GM21515 (cell line): ENCODE measurements around the gene IL10.
"Not testable (repeated sequence)": the region's sequence is repeated elsewhere in the genome, so short reads cannot be mapped to it uniquely, and the experiment has no call there.

ENCODE experiments used
- ATAC-seq: cut with Tn5 transposase; IDR thresholded peaks from one replicate; pipeline ENCODE4 v1.9.1; 2021; ENCODE audit not compliant: unreplicated experiment

Gene IL10

DNA sequence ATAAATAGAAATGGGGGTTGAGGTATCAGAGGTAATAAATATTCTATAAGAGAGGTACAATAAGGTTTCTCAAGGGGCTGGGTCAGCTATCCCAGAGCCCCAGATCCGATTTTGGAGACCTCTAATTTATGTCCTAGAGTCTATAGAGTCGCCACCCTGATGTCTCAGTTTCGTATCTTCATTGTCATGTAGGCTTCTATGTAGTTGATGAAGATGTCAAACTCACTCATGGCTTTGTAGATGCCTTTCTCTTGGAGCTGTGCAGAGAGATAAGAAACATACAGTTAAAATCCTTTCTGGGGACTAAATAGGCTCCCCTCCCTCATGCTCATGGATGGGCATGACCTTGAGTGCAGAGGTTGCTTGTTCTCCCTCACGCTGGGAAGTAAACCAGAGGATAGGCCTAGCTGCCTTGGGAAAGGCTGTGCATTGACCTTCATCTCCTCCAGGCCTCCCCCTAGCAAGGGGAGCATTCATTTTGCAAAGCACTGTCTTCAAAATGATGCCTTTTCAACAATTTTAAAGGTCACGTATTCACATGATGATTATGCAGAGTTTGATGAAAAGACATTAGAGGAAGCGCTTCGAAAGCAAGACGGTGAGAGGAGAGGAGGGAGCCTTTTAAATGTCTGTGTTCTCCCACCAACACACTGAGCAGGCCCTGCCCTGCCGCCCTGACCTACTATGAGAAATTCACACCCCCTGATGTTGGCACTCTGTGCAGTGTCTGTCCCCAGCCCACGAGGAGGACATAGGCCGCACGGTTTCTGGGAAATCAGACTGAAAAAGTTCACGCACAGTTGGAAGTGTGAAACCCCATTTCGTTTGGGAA is 3.6 kb downstream of the IL10 start:
- ATAC-seq, result peak; percentile 0

DNA sequence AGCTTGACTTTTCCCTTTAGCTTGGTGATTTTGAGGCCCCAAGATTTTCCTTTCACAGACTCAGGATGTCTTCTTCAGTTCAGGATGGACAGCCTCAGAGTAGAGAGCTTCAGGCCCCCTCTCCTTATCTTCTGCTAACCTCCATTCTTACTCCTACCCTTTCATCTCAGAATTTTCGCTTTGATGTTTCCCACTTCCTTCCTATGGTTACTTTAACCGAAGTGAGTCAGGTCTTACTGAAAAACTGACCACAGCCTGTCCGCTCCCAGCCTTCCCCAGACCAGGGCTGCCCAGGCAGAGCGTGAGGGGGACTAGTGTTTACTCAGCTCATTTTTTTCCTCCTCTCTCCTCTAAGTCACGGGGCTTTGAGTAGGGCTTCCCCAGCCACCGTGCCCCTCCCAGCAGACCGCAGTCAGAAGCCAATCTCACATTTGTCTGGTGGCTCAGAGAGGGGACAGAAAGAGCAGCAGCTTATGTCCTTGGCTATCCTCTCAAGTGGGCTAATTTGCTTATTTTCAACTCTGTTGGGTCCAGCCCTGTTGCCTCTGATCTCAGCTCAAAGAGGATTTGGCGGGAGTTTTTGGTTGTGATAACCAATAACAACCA is 5.9 kb downstream of the IL10 start:
- no peak for ATAC-seq

- not testable (repeated sequence) for ATAC-seq
Observed at GRCh38 chr1:206765771-206766170, 6.5 kb downstream of the IL10 start.

GRCh38 chr1:206762741-206763364 is 9.4 kb downstream of the IL10 start:
- ATAC-seq, result not testable (repeated sequence)

DNA sequence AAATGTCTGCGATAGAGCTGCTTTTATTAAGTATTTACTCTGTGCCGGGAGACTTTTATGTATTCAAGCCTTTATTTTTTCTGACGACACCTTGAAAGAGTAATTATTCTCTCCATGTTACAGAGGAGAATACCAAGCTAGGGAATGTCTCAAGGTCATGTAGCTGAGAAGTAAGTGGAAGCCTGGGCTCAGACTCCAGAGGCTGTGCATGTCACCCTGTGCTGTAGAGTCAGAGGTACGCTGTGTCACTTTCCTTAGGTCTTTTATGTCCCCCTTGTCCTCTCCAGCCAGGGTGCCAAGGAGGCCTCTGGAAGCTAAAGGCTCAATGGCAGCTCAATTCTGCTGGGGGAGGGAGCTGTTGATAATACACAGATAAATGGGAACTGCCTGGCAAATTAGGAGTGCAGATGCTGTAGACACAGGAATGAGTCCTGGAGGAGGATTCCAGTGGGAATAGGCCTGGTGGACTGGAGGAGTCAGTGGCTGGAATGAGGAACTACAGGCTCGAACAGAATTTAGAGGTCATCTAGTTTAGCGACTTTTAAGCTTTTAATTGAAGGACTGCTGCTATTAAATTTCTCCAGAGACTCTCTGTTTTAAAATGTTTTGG is 11.0 kb downstream of the IL10 start:
- ATAC-seq, result no peak

- ATAC-seq, result no peak
Observed at GRCh38 chr1:206760590-206760989, 11.7 kb downstream of the IL10 start.

- ATAC-seq, result no peak
Observed at GRCh38 chr1:206757524-206758266, 14.6 kb downstream of the IL10 start.

GRCh38 chr1:206754011-206754410 is 18.3 kb downstream of the IL10 start:
- ATAC-seq, result no peak

DNA sequence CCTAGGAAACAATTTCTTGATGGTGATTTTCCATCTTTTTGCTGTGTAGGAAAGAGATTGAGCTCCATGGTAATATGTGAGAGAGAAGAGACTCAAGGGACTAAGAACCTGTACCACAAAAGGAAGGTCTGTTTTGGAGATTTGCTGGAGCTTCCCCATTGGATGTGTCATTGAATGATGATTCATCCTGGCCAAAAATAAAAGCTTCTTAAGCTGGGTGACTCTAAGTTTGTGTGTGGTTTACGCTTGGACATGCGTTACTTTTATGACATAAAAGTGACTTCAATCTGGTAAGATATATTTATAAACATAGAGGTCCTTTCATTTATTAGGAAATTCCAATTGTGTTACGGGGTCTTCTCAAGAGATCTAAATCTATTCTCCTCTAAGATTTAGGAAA is 19.2 kb downstream of the IL10 start:
- no peak for ATAC-seq

DNA sequence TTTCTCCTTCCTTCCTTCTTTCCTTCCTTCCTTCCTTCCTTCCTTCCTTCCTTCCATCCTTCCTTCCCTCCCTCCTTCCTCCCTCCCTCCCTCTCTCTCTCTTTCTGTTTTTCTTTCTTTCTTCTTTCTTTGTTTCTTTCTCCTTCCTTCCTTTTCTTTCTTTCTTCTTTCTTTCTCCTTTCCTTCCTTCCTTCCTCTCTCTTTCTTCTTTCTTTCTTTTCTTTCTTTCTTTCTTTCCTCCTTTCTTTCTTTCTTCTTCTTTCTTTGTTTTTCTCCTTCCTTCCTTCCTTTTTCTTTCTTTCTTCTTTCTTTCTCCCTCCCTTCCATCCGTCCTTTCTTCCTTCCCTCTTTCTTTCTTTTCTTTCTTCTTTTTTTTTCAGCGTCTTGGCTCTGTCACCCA is 19.8 kb downstream of the IL10 start:
- ATAC-seq, result no peak

DNA sequence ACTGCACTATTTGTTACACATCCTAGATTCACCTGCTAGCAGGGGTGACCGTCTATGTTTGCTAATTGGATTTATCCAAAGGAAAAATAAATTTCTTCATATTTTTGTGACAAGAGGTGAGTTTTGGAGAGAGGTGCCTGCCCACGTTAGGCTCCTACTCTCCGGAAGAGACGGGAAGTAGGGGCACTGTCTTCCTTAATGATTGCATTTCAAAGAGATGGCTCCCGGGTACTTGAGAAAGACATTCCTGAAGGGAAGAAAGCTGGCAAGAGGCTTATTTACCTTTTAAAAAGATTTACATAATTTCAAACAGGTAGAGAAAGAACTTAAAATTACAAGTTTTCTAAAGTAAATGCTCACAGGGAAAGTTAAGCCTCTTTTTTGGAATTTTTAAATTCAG is 20.4 kb downstream of the IL10 start:
- ATAC-seq, result no peak

DNA sequence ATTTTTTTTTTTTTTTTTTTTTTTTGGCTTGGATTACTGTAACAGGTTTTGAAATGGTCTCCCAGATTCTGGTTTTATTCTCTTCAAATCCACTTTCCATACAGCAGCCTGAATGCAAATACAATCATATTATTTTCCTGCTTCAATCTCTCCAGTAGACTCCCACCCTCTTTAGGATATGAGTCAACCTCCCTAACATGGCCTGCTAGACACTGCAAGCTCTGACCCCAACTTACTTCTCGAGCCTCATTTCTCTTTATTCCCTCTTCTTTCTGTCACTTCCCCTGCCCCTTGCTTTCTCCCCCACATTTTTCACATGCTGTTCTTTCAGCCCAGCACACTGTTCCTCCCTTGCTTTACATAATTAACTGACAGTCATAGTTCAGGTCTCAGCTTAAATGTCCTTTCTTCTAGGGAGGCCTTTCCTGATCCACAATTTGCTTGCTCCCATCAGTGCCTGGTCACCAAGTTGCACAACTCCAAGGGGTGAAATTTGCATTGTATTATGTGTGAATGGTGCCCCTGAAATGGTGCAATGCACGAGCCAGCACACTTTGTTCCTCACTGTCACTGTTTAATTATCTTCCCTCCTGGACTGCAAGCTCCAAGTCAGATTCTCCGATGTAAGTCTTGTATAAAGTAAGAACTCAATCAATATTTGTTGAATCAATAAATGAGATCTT is 23.8 kb downstream of the IL10 start:
- no peak for ATAC-seq

GRCh38 chr1:206745301-206745700 is 27.0 kb downstream of the IL10 start:
- no peak for ATAC-seq

DNA sequence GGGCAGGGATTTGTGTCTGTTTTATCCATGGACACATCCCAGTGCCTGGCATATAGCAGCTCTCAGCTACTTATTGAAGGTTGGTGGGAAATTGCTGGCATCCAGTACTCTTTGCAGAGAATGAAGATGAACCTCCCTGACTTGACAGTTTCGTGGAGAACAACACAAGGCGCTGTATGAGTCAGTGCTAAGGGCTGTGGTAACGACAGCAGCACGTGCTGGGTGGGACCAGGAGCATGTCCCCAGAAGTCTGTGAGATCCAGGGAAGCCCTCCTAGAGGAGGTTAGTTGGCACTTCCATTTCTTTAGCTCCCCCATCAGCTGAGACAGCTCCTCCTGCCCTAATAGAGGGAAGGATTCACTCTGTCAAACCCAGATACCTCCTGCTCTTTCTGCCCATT is 27.6 kb downstream of the IL10 start:
- no peak for ATAC-seq

- no peak for ATAC-seq
Observed at GRCh38 chr1:206742719-206743383, 29.4 kb downstream of the IL10 start.

DNA sequence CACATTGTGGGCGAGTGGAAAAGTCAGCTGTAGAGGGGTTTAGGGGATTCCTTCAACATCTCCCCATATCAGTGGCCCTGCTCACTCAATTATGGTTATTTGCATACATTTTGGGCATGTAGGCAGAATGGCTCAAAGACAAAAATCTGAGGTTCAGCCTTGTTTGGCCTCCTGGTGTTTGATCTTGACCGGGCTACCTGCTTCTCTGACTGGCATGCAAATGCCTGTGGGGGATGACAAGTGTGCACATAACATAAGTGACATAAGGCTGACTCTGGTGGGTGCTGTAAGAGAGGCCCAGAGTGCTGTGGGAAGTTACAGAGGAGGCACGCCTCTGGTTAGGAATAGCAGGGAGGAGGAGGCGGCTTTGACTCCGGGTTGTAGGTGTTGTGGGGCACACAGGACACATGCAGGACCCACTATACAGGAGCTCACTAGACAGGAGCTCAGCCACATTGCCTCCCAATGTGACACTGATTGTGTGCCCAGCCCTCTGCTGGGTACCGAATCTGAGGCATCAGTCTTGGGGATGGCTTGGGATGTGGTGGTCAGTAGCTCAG is 31.1 kb downstream of the IL10 start:
- ATAC-seq, result no peak

GRCh38 chr1:206739411-206740076 is 32.8 kb downstream of the IL10 start:
- ATAC-seq, result peak; percentile 88

DNA sequence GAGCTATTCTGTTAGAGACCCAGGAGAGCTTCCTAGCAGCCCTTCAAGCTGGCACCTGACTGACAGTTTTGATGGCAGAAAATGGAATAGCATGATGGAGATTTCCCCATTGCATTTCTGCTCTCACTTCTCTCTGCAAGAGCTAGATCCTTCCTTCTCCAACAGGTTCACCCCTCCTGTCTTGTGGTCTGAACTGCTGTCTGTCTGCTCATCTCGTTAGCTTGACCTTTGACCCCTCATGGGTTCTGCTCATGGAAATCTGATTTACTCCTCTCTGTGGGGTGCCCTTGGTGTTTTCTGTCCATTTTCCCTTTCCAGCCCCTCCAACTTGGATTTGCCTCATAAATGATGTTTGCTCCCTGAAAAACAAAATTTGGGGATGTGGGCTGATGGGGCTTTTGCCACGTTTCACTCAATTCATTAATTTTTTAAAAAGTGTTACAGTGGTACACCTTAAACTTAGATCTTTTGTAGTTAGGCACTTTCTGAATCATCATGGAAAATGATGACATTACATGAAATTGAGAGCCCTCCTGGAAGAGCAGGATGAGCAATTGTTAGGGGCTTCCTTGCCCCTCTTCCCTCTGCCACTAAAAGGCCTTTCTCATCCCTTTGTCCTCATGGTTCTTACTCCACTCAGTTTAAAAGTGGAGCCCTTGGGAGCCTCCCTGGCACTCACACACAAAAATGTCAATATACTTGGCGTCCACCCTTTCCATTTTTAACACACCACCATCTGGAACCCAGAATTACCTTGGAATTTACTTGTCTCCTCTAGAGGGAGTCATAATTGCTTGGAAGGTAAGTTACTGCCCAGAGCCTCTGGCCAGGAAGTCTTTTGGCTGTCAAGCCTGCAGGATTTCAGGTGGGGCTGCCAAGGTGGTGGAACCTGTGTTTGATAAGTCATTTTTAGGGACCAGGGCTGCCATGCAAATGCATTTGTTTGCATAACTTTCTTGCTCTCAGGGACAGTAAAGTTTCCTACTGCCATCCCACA is 33.6 kb downstream of the IL10 start:
- no peak for ATAC-seq
